GM21381 (cell line): ENCODE measurements around the gene CLTCL1.
"Not testable (repeated sequence)": the region's sequence is repeated elsewhere in the genome, so short reads cannot be mapped to it uniquely, and the experiment has no call there.

Experiments used
- ATAC-seq: cut with Tn5 transposase; IDR thresholded peaks from one replicate; pipeline ENCODE4 v1.9.1; 2021; ENCODE audit warnings: mild to moderate bottlenecking, moderate library complexity; ENCODE audit not compliant: unreplicated experiment

Gene CLTCL1

GRCh38 chr22:19177164-19178064, 114.1 kb downstream of the CLTCL1 start:
- ATAC-seq = no peak

- ATAC-seq = no peak
Observed at GRCh38 chr22:19176732-19177131, 114.8 kb downstream of the CLTCL1 start.

GRCh38 chr22:19176175-19176643, 115.3 kb downstream of the CLTCL1 start:
- no peak for ATAC-seq

GRCh38 chr22:19175602-19176174, 115.8 kb downstream of the CLTCL1 start:
- no peak for ATAC-seq

GRCh38 chr22:19175026-19175601, 116.4 kb downstream of the CLTCL1 start:
- ATAC-seq = no peak

- ATAC-seq = no peak
Observed at GRCh38 chr22:19174106-19175025, 117.2 kb downstream of the CLTCL1 start.

GRCh38 chr22:19173047-19174035, 118.2 kb downstream of the CLTCL1 start:
- ATAC-seq = no peak

GRCh38 chr22:19172213-19173046, 119.1 kb downstream of the CLTCL1 start:
- ATAC-seq = no peak

- no peak for ATAC-seq
Observed at GRCh38 chr22:19169947-19170318, 121.6 kb downstream of the CLTCL1 start.

- no peak for ATAC-seq
Observed at GRCh38 chr22:19169002-19169946, 122.2 kb downstream of the CLTCL1 start.

GRCh38 chr22:19168088-19168890, 123.2 kb downstream of the CLTCL1 start:
- ATAC-seq = no peak

GRCh38 chr22:19167106-19167869, 124.2 kb downstream of the CLTCL1 start:
- no peak for ATAC-seq

GRCh38 chr22:19166421-19166820, 125.1 kb downstream of the CLTCL1 start:
- no peak for ATAC-seq

GRCh38 chr22:19164425-19164824, 127.1 kb downstream of the CLTCL1 start:
- no peak for ATAC-seq

GRCh38 chr22:19158649-19159048, 132.9 kb downstream of the CLTCL1 start:
- ATAC-seq = not testable (repeated sequence)

- not testable (repeated sequence) for ATAC-seq
Observed at GRCh38 chr22:19156109-19156508, 135.4 kb downstream of the CLTCL1 start.
